Retinal pigment epithelial cell (primary cell): Measurements from ENCODE around the gene CNIH3.

Experiments
- DNase-seq: peaks from one replicate; pipeline ENCODE4 v3.0.0-alpha.2; 2010; ENCODE audit warnings: low read depth
- H3K4me3 ChIP-seq: 2 replicates; pipeline ENCODE4 v1.5.1; 2011; ENCODE audit warnings: mild to moderate bottlenecking, low read length, control low read depth, moderate library complexity
- CTCF ChIP-seq: conservative IDR thresholded peaks from 2 replicates; pipeline ENCODE4 v1.5.1; 2011; ENCODE audit warnings: low read depth, low read length, control low read depth, inconsistent platforms

CNIH3 gene

DNA sequence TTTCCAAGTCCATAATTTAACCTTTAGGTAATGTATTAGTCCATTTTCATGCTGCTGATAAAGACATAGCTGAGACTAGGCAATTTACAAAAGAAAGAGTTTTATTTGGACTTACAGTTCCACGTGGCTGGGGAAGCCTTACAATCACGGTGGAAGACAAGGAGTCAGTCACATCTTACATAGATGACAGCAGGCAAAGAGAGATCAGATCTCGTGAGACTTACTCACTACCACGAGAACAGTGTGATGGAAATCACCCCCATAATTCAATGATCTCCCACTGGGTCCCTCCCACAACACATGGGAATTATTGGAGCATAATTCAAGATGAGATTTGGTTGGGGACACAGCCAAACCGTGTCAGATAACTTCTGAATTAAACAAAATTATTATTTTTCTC lies 44.0 kb downstream of the CNIH3 start:
- no peak for TF ChIP-seq CTCF
- DNase-seq = no peak
- no peak overlapping the region for H3K4me3 ChIP-seq

DNA sequence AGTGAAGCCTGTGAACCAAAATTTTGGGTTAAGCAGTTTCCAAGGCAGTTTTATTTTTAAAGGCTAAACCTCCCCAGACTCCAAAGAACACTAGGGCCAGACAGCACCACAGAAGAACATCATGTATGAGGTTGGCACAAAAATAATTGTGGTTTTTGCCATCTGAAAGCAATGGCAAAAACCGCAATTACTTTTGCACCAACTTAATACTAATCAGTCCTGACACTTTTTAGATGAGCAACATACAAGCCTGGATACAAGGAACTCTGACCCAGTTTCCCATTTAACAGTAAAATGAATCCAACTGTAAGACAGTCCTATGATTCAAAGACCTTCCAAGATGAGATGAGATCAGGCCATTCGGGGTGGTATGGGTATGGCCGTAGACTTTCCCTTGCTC lies 46.8 kb downstream of the CNIH3 start:
- no peak overlapping the region for H3K4me3 ChIP-seq
- TF ChIP-seq CTCF = no peak
- DNase-seq = no peak

DNA sequence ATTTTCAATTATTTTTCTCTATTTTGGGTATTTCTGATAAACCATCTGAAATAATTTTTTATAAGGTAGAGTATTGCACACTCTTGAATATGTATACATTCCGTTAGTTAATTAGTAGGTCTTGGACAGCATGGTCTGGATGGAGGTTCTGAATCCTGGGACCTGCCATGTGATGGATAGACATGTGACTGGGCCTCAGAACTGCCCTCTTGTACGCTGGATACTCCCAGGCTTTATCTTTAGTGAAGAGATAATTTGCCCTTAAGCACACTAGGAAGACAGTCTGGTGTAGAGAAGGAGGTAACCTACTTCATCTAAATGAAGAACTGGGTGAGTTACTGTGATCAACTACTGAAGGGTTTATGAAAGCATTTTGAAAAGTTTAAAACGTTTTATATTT lies 48.9 kb downstream of the CNIH3 start:
- DNase-seq = no peak
- no peak for TF ChIP-seq CTCF
- no peak overlapping the region for H3K4me3 ChIP-seq

DNA sequence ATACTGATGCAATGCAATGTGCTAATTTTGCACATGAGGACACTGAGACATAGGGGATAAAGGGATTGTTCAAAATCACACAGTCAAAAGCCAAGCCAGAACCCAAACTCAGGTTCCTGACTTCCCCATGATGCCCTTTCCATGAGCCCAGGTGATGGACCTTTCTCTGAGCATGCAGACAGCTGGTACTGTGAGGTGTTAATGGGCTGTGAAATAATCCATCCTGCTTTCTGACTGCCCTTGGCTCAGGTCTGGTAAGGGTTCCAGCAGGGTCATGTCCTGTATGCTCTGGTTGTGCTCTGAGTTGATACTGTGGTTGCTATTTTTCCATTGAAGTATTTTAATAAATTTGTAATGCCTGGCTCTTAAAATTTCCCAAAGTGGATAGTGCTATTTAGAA lies 50.0 kb downstream of the CNIH3 start:
- no peak overlapping the region for H3K4me3 ChIP-seq
- TF ChIP-seq CTCF = no peak
- DNase-seq = no peak

DNA sequence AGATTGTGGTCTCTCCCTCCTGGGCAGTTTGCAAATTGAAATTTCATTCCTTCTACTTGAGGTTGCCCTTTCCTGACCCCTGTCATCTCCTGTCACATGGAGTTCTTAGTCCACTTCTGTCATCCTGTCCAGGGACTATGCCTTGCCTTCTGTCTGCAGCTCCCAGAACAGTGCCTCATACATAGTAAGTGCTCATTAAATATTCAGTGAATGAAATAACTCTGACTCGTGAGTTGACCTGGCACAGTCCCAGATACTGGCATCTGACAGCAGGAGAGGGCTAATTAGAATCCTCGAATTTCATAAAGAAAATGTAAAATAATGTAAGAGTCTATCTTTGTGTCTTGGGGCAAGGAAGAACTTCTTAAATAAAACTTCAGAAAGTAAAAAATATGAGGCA lies 50.8 kb downstream of the CNIH3 start:
- no peak for TF ChIP-seq CTCF
- DNase-seq = no peak
- H3K4me3 ChIP-seq = no peak overlapping the region

- no peak overlapping the region for H3K4me3 ChIP-seq
- TF ChIP-seq CTCF = no peak
- no peak for DNase-seq
Observed at GRCh38 chr1:224668984-224669383, 52.9 kb downstream of the CNIH3 start.

- no peak for DNase-seq
- no peak for TF ChIP-seq CTCF
- no peak overlapping the region for H3K4me3 ChIP-seq
Observed at GRCh38 chr1:224669403-224669802, 53.3 kb downstream of the CNIH3 start.
